GM12872 (cell line): Measurements from ENCODE around the gene MCEMP1.

Source experiments
- CTCF ChIP-seq: IDR thresholded peaks from 3 replicates; pipeline ENCODE4 v1.5.1; 2011; ENCODE audit warnings: low read depth, mild to moderate bottlenecking, low read length, moderate library complexity; ENCODE audit not compliant: insufficient read depth

Gene MCEMP1

GRCh38 chr19:7676854-7677253 lies at the start of gene MCEMP1:
Gene MCEMP1, plus strand, starts transcription at chr19:7677090. Its CDS starts 31 bp downstream, at chr19:7677121.
- no peak for TF ChIP-seq CTCF

DNA sequence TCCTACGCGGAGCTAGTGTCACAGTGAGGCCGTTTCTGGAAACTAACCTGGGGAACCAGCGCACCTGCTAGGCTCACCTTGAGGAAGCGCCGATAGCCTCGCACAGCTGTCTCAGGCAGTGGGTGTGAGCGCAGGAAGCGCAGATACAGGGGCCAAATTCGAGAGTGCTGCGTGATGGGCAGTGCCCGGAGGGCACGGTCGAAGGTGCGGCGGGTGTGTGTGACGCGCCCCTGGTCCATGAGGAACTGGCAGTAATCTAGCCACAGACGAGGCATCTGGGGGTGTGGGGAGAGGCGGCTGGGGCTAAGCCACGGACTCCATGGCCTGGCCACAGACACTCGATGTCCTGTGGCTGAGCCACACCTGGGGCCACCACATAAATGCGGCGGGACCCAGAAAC lies 49.7 kb upstream of the MCEMP1 start:
- TF ChIP-seq CTCF = no peak

DNA sequence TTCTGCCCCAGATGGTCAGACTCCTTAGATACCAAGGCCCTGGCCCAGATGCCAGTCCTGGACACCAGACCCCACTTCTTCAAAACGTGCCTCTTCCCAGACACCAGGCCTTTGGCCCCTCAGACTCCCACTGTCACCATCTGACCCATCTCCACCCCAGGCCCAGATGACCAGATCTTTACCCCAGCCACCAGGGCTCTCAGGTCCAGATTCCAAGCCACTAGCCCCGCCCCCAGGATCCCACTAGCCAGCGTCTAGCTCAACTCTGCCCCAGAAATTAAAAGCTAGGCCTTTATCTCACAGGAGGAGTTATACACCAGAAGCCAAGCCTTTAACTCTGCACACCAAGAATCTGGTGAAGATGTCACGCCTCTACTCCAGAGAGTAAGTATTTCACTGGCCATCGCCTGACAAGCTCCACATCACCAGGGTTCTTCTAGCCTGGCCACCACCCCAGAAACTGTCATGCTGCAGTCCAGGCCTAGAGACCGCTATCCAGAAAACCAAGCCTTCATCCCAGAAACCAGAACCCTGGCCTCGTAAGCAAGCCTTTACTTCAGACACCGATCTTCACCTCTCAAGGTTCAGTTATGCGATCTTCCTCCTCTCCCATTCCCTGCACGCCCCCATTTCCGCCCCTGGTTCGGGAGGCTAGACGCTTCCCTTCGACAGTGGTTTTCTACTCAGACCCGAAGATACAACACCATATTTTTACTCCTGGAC lies 48.1 kb upstream of the MCEMP1 start:
- no peak for TF ChIP-seq CTCF

DNA sequence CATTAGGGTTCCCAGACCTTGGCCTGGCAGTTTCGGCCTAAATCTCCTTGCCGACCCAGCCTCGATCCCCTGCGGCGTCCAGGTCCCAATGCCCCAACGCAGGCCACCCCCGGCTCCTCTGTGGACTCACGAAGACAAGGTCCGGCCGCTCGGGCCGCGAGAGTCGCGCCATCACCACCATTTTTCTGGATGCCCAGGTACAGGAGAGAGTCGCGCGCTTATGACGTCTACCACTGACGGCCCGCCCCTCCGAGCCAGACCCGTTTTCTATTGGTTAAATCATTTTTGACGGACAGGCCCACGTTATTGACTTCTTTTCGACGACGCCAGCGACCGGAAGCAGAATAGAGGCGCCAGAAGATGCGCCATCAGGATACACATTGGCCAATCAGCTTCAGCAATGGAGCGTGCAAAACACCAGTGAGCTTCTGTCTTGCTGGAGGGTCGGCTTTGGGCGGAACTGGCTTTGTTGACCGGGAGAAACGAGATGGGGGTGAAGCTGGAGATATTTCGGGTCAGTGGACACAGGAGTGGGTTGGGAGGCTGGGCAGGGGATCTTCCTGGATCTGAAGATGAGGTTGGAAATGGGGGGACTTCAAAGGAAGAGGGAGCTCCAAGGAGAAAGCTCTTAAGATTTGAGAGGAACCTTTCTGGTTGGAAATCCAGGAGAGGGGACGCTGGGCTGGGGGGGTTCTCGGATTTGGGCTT lies 47.4 kb upstream of the MCEMP1 start, which contains the start of the genes PET100 and XAB2:
Gene PET100 (plus strand): TSS at position 447 of the 708 bp plus-strand sequence. CDS start 41 bp downstream, at position 488.
Gene XAB2 (minus strand): TSS at position 199 of the 708 bp plus-strand sequence. CDS start 18 bp downstream, at position 181.
- no peak for TF ChIP-seq CTCF

DNA sequence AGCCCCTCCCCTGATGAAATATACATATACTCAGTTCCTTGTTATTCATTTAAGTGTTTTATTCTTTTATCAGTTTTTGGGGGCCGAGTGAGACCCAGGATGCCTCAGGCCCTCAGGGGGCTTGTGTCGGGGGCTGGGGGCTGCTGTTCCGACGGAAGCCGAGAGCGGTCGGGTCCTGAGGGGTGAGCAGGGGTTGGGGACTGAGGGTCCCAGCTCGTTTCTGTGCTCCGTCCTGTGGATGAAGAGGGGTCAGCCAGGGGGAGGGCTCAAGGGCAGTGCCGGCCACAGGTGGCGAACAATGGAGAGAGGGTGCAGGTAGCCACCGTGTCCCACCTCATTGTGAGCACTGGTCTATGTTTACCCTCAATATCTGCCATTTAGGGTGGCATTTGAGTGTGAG lies 45.3 kb upstream of the MCEMP1 start:
- TF ChIP-seq CTCF = no peak

GRCh38 chr19:7632340-7633203 lies 44.3 kb upstream of the MCEMP1 start:
- no peak for TF ChIP-seq CTCF

GRCh38 chr19:7633698-7634097 lies 43.2 kb upstream of the MCEMP1 start, which contains the start of gene PCP2:
Gene PCP2, minus strand, starts transcription at chr19:7633719. Its CDS starts 262 bp downstream, at chr19:7633457.
- no peak for TF ChIP-seq CTCF
